WI38 (cell line): ENCODE measurements around the gene SLAMF1.

Experiments
- H3K4me3 ChIP-seq: 2 replicates; pipeline ENCODE4 v1.5.1; 2011; ENCODE audit warnings: low read depth, mild to moderate bottlenecking, control low read depth, low read length
- CTCF ChIP-seq: IDR thresholded peaks from 2 replicates; pipeline ENCODE4 v1.5.1; 2012; ENCODE audit warnings: low read depth, mild to moderate bottlenecking, control low read depth, low read length

SLAMF1 gene

DNA sequence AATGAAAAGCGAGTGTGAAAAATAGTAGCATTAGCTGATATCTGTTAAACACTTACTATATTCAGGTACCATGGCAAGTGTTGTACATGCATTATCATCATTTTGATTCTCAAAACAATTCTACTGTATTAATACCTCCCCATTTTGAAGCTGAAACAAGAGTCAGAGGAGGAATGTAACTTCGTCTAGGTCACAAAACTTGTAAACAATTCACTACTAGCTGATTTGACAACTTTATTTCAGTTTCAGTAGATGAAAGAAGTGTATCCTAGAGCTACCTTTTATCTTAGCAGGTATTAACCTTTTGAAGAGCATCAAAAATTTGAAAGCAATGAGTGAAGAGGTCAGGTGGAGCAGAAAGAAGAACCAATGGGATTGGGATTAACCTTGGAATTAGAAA is 69.2 kb downstream of the SLAMF1 start:
- no peak overlapping the region for H3K4me3 ChIP-seq
- TF ChIP-seq CTCF: no peak

DNA sequence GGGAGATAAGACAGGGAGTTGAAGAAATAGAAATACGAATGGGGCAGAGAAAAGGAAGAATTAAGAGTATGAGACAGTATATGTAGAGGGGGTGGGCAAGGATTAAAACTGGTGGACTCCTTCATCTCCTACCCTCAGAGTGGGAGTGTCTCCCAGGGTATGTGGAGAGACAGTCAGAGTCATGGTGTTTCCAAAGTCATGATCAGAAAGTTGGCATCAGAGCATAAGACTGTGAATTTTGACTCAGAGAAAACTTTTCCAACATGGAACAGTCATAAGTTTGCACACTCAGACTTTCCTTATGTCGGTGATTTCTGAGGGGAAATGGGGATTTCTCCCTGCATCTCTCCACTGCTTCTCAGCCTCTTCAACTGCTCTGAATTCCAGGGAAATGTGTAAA is 70.0 kb downstream of the SLAMF1 start:
- no peak for TF ChIP-seq CTCF
- no peak overlapping the region for H3K4me3 ChIP-seq

DNA sequence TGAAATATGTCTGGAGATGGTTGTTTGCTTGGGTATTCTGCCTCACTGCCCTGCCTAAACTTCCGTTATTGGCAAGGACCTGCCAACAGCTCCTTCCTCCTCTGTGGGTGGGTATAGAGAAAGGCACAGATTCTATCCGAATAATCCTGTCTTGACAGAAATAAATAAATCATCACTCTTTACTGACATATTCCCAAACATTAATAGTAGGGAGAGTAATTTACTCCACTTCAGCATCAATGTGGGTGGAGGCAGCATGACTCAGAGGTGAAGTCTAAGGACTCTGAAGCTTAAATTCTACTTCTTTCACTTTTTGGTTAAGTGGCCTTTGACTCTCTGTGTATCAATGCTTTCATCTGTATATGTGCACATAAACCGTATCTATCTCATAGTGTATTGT is 70.5 kb downstream of the SLAMF1 start:
- no peak overlapping the region for H3K4me3 ChIP-seq
- TF ChIP-seq CTCF: no peak

DNA sequence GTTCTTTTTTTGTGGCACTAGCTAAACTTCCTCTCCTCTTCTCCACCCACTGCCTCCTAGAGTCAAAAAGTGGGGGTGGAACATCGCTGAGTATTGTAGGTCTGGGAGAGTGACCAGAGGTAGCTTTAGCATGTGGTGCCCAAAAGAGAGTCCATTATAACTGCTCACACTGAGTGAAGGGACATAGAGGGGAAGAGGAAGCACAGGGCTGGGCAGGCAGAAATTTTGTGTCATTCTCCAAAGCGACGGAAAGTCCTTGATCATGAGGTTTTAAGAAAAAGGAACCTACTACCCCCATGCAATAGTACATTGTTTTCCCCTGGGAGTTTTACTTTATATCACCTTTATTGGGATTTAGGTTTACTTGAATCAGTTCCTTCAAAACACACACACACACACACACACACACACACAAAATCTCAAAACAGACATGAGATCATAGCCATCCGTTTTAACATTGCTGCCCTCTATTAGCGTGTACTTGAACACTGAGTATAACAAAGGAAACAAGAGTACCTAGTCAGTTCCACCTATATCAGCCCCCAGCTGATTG is 71.7 kb downstream of the SLAMF1 start:
- no peak overlapping the region for H3K4me3 ChIP-seq
- TF ChIP-seq CTCF: no peak

DNA sequence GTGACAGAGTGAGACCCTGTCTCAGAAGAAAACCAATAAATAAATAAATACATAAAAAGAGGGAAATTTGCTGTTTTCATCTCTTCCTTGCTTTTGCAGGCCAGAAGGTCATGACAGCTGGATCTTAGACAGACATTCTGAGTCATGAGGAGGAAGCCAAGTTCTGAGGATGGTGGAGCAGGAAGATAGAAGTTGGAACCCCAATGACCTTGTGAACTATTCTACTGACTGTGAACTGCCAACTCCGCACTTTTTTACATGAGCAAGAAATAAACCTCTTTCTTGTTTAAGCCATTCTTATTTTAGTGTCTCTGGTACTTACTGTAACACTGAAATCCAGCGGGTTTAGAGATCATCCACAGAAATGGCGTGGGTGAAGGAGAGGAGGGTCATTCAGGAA is 76.0 kb downstream of the SLAMF1 start:
- TF ChIP-seq CTCF: no peak
- H3K4me3 ChIP-seq: no peak overlapping the region

DNA sequence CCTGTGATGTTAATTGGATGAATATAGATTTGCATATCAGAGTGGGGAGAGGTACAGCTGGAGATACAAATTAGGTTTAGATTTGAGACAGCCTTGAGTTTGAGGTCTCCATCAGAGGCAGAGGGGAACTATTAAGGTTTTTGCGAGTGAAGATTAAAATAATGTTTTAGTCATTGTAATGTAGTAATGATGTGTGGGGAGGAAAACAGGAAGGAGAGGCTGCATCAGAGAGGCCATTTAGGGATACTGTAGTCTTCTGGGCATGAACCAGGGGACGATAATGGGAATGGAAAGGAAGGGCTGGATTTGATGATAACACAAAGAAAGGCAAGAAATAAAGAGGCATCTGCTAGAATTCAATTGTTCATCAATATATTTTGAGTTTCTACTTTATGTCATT is 77.0 kb downstream of the SLAMF1 start:
- no peak overlapping the region for H3K4me3 ChIP-seq
- TF ChIP-seq CTCF: no peak

GRCh38 chr1:160567858-160568682 is 78.8 kb downstream of the SLAMF1 start:
- no peak for TF ChIP-seq CTCF
- H3K4me3 ChIP-seq: no peak overlapping the region
